Measurements from ENCODE around the gene CDH18. TPM values are rescaled to one million over a fixed set of nuclear protein-coding genes. Genes with fewer than 3 reads are reported as not detected.

The CDH18 gene
- total RNA-seq, 1 donor from 2014 or later = not detected

- DNase-seq (no peak), ATAC-seq (ENCODE audit: low read depth) (no peak)
- intact Hi-C loops (cut with micrococcal nuclease) = no loop called here
- Mint-ChIP-seq H3K36me3 (ENCODE audit: low read depth) (no peaks in the 10 kb centered on the region), H3K4me1 (no peaks in the 10 kb centered on the region), H3K4me3 (no peak overlapping the region), H3K27me3 (no peaks in the 10 kb centered on the region), H3K9me3 (peaks cover 6% of the 10 kb centered on the region), H3K27ac (no peak overlapping the region)
- ChIA-PET CTCF (no interaction called here), POLR2A (no interaction called here)
- no peak for TF ChIP-seq CTCF (IDR thresholded peaks at IDR 0.05)
Measured at GRCh38 chr5:19866090-19866450, 121.9 kb downstream of the CDH18 start.

GRCh38 chr5:19865336-19866089 lies 122.5 kb downstream of the CDH18 start:
- ATAC-seq (ENCODE audit: low read depth) = no peak
- CTCF ChIA-PET = no interaction called here
- H3K9me3 Mint-ChIP-seq = peaks cover 6% of the 10 kb centered on the region

GRCh38 chr5:19862711-19863110 lies 125.3 kb downstream of the CDH18 start:
- no peak for TF ChIP-seq CTCF (IDR thresholded peaks at IDR 0.05)
- peaks cover 6% of the 10 kb centered on the region for H3K9me3 Mint-ChIP-seq
- POLR2A ChIA-PET = no interaction called here
- intact Hi-C loops (cut with micrococcal nuclease) = no loop called here
- no peak for DNase-seq
- H3K4me1 Mint-ChIP-seq = no peaks in the 10 kb centered on the region
- no peak overlapping the region for H3K27ac Mint-ChIP-seq
- CTCF ChIA-PET = no interaction called here
- no peak for ATAC-seq (ENCODE audit: low read depth)
- H3K27me3 Mint-ChIP-seq = no peaks in the 10 kb centered on the region
- H3K36me3 Mint-ChIP-seq (ENCODE audit: low read depth) = no peaks in the 10 kb centered on the region
- no peak overlapping the region for H3K4me3 Mint-ChIP-seq

More at GRCh38 chr5:19865336-19866089, 122.5 kb downstream of the CDH18 start:
- Mint-ChIP-seq H3K4me3 (no peak overlapping the region), H3K36me3 (ENCODE audit: low read depth) (no peaks in the 10 kb centered on the region), H3K4me1 (no peaks in the 10 kb centered on the region), H3K27me3 (no peaks in the 10 kb centered on the region), H3K27ac (no peak overlapping the region)
- POLR2A ChIA-PET = no interaction called here
- intact Hi-C loops (cut with micrococcal nuclease) = no loop called here
- no peak for DNase-seq
- no peak for TF ChIP-seq CTCF (IDR thresholded peaks at IDR 0.05)

- no peak for DNase-seq
- H3K4me3 Mint-ChIP-seq = no peak overlapping the region
- ChIA-PET CTCF (no interaction called here), POLR2A (no interaction called here)
- no peak for ATAC-seq (ENCODE audit: low read depth)
- intact Hi-C loops (cut with micrococcal nuclease) = no loop called here
- no peak overlapping the region for H3K27ac Mint-ChIP-seq
- no peaks in the 10 kb centered on the region for H3K36me3 Mint-ChIP-seq (ENCODE audit: low read depth)
- H3K4me1 Mint-ChIP-seq = no peaks in the 10 kb centered on the region
- no peak for TF ChIP-seq CTCF (IDR thresholded peaks at IDR 0.05)
- H3K9me3 Mint-ChIP-seq = peaks cover 6% of the 10 kb centered on the region
- no peaks in the 10 kb centered on the region for H3K27me3 Mint-ChIP-seq
Measured at GRCh38 chr5:19859020-19859419, 129.0 kb downstream of the CDH18 start.

GRCh38 chr5:19855931-19856330 lies 132.1 kb downstream of the CDH18 start:
- Mint-ChIP-seq H3K27ac (no peak overlapping the region), H3K9me3 (no peaks in the 10 kb centered on the region), H3K27me3 (no peaks in the 10 kb centered on the region), H3K36me3 (ENCODE audit: low read depth) (no peaks in the 10 kb centered on the region), H3K4me1 (no peaks in the 10 kb centered on the region), H3K4me3 (no peak overlapping the region)
- no peak for TF ChIP-seq CTCF (IDR thresholded peaks at IDR 0.05)
- ATAC-seq (ENCODE audit: low read depth) (no peak), DNase-seq (no peak)
- CTCF ChIA-PET = no interaction called here
- POLR2A ChIA-PET = no interaction called here
- intact Hi-C loops (cut with micrococcal nuclease) = no loop called here

Data from activated B cell treated with CpG ODN at 0.5 μM for 24 hours (primary cell).